Neural crest cell (in vitro differentiated cells): ENCODE data around the gene GSTCD. TPM values are rescaled to one million over a fixed set of nuclear protein-coding genes. Genes with fewer than 3 reads are reported as not detected.
A peak's percentile ranks its signal among the peaks of the same experiment; 100 is the strongest.

Source experiments
- DNase-seq: peaks from one replicate; pipeline ENCODE4 v3.0.0; 2021; ENCODE audit warnings: low read depth, mixed read lengths, low spot score
- H3K27ac Mint-ChIP-seq: one replicate; pipeline ENCODE4 v1.8.0; 2021; ENCODE audit warnings: mild to moderate bottlenecking, mixed read lengths; ENCODE audit not compliant: unreplicated experiment
- H3K27me3 Mint-ChIP-seq: 2 replicates; pipeline ENCODE4 v1.8.0; 2021; ENCODE audit warnings: low read depth, mild to moderate bottlenecking, mixed read lengths
- H3K36me3 Mint-ChIP-seq: 2 replicates; pipeline ENCODE4 v1.8.0; 2021; ENCODE audit warnings: low read depth, mild to moderate bottlenecking, mixed read lengths
- H3K4me1 Mint-ChIP-seq: 2 replicates; pipeline ENCODE4 v1.8.0; 2021; ENCODE audit warnings: mixed read lengths
- H3K4me3 Mint-ChIP-seq: one replicate; pipeline ENCODE4 v1.8.0; 2021; ENCODE audit warnings: mild to moderate bottlenecking, mixed read lengths
- H3K9me3 Mint-ChIP-seq: 2 replicates; pipeline ENCODE4 v1.8.0; 2021; ENCODE audit warnings: mixed read lengths
- total RNA-seq: library from RNA; stranded (reverse); gene quantifications from 2 replicates; pipeline ENCODE4 v1.2.1, GENCODE V29; 2021
- TF ChIP-seq, protein P1 (sequence below): fragments of 200-600 bp; sonication (generic); conservative IDR thresholded peaks from 2 replicates; pipeline ENCODE4 v1.5.0; 2021; ENCODE audit warnings: antibody characterized with exemption, mild to moderate bottlenecking

GSTCD gene
- total RNA-seq, 1 donor from 2014 or later = 30.6 TPM

DNA sequence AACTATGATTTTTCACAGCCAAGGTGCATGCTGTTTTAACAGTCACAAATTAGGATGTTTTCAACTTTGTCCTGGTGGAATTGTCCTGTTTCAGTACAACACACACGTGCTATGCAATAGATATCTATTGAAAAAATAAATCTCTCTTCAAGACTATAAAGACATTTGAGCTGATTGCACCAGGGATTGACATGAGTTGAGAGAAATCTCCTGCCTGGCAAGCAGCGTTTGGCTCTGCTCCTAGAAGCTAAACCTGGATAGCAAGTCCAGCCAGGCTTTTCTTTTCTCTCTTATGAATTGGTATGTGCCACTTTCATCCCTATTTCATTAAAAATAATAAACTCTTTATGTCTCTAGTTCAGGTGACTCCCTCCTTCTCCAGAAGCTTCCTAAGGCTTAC is 170.1 kb downstream of the GSTCD start:
- Mint-ChIP-seq H3K4me1 (no peaks in the 10 kb centered on the region), H3K27me3 (peaks cover 10% of the 10 kb centered on the region), H3K27ac (no peak overlapping the region), H3K9me3 (no peaks in the 10 kb centered on the region), H3K4me3 (no peak overlapping the region), H3K36me3 (no peaks in the 10 kb centered on the region)
- TF ChIP-seq, protein P1, sequence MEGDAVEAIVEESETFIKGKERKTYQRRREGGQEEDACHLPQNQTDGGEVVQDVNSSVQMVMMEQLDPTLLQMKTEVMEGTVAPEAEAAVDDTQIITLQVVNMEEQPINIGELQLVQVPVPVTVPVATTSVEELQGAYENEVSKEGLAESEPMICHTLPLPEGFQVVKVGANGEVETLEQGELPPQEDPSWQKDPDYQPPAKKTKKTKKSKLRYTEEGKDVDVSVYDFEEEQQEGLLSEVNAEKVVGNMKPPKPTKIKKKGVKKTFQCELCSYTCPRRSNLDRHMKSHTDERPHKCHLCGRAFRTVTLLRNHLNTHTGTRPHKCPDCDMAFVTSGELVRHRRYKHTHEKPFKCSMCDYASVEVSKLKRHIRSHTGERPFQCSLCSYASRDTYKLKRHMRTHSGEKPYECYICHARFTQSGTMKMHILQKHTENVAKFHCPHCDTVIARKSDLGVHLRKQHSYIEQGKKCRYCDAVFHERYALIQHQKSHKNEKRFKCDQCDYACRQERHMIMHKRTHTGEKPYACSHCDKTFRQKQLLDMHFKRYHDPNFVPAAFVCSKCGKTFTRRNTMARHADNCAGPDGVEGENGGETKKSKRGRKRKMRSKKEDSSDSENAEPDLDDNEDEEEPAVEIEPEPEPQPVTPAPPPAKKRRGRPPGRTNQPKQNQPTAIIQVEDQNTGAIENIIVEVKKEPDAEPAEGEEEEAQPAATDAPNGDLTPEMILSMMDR = no peak
- DNase-seq = no peak

DNA sequence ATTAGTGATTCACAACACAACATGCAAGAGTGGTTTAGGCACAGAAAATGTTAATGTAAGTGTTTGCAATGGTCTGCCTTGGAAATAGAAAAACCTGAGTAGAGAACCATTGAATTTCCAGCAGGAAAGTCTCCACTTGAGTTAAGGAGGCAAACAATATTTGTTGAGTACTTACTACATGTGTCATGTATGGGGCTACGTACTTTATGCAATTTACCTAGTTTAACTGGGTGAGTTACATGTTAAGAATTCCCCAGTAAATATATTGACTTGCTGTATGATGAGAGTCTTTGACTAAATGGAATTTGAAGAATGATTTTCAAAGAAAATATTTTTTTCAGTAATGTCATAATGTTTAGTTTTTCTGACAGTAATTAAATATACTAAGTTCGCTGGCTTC is 178.9 kb downstream of the GSTCD start:
- DNase-seq = no peak
- no peak overlapping the region for H3K4me3 Mint-ChIP-seq
- H3K27ac Mint-ChIP-seq = no peak overlapping the region
- no peaks in the 10 kb centered on the region for H3K4me1 Mint-ChIP-seq
- H3K27me3 Mint-ChIP-seq = peaks cover 48% of the 10 kb centered on the region
- no peaks in the 10 kb centered on the region for H3K36me3 Mint-ChIP-seq
- no peaks in the 10 kb centered on the region for H3K9me3 Mint-ChIP-seq
- TF ChIP-seq, protein P1 = no peak

DNA sequence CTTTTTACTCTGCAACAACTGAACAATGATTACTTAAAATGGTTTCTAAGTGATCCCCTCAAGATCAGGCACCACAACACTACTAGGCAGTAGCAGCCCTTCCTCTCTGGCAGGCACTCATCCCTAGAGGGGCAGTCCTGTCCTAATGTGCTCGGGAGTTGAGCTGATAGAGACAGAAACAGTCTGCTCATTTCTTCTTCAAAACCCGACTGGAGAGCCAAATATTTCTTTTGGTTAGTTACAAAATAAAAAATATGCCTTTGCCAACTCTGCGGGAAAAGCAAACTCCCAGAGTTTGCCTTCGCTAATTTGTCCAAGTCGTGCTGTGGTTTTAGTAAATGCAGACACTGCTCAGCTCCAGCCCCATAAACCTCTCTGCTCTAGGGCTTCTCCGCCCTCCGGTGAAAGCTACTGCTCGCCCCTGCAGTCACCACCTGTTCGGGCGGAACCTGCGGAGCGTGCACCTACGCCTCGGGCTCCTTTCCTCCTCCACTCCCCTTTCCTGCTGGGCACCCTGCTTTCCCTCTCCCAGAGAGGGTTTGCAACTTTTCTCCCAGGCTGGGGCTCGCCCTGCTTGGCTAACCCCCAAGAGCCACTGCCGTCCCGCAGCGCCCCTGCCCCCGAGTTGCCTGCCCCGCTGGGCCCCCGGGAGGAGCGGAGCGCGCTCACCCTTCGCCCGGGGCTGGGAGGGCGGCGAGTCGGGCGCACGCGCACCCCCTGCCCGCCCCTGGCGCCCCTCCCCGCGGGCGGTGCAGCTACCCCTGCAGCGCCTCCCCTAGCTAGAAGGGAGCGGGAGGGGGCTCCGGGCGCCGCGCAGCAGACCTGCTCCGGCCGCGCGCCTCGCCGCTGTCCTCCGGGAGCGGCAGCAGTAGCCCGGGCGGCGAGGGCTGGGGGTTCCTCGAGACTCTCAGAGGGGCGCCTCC is 186.3 kb downstream of the GSTCD start, which contains the start of gene NPNT:
TSS of gene NPNT (plus strand) at position 812 of the 923 bp plus-strand sequence. CDS start 182 bp downstream, outside the sequence.
- peaks cover 3% of the 10 kb centered on the region for H3K36me3 Mint-ChIP-seq
- H3K4me1 Mint-ChIP-seq = no peaks in the 10 kb centered on the region
- peak; percentile 3 for DNase-seq
- no peaks in the 10 kb centered on the region for H3K9me3 Mint-ChIP-seq
- no peak within 1 kb of the TSS for H3K27ac Mint-ChIP-seq
- TF ChIP-seq, protein P1 = no peak
- peaks cover 97% of the 10 kb centered on the region for H3K27me3 Mint-ChIP-seq
- peak within 1 kb of the TSS; percentile 78 for H3K4me3 Mint-ChIP-seq

DNA sequence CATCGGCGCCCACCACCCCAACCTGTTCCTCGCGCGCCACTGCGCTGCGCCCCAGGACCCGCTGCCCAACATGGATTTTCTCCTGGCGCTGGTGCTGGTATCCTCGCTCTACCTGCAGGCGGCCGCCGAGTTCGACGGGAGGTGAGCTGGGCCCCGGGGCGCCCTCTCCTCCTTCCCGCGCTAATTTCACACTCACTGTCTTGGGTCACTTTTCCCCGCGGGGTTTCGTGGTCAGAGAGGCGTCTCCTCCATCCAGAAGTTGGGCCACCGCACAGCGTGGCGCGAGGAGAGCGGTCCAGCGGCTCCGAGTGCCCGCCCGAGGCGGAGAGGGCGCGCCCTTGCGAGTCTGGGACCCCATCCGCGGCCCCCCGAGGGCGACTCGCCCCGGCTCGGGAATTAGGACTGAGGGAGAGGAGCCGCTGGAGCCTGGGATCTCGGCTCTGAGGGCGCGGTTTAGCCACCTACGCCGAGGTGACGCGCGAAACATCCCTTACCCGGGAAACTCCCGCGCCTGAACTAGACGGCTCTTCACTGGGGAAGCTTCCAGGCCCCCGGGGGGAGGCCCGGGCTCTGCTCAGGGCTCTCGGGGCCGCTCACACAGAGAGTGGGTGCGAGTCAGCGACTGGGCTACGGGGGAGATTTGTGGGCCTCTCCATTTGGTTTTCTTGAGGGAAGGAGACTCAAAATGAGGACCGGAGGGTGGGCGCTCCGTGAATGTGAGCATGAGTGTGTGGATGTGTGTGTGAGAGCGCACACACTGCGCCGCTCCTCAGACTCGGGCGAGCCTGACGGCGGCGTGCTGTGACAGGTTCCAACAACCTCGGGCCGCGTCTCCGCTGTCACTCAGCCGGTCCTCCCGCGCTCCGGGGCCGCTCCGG is 187.2 kb downstream of the GSTCD start:
- H3K27me3 Mint-ChIP-seq = peaks cover 97% of the 10 kb centered on the region
- TF ChIP-seq, protein P1 = no peak
- no peaks in the 10 kb centered on the region for H3K9me3 Mint-ChIP-seq
- peak overlapping the region; percentile 78 for H3K4me3 Mint-ChIP-seq
- H3K36me3 Mint-ChIP-seq = peaks cover 3% of the 10 kb centered on the region
- H3K4me1 Mint-ChIP-seq = no peaks in the 10 kb centered on the region
- DNase-seq = peak; percentile 23
- no peak overlapping the region for H3K27ac Mint-ChIP-seq

DNA sequence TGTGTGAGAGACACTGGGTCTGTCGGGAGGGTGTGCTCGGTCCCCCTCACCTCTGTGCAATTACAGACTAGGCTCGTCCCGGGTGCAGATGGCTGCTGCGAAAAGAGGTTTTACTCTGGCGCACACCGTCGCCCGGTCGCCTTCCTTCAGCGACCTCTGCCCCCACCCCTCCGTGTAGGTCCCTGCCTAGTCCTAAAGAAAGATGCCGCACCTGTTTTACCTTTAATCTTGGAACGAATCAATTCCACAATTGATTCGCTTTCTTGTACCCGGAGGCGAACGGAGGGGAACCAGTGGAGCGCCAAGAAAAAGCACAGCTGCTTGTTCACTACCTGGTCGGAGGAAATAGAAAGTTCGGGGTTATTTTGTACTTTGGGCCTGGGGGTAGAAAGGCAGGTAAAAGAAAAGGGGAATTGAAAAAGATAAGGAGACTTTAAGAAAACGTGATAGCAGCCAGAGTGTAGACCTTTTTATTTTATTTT is 187.9 kb downstream of the GSTCD start:
- TF ChIP-seq, protein P1 = no peak
- Mint-ChIP-seq H3K27ac (no peak overlapping the region), H3K27me3 (peaks cover 97% of the 10 kb centered on the region), H3K4me3 (peak overlapping the region; percentile 78), H3K4me1 (no peaks in the 10 kb centered on the region), H3K36me3 (peaks cover 3% of the 10 kb centered on the region), H3K9me3 (no peaks in the 10 kb centered on the region)
- no peak for DNase-seq
